A673 (cell line): Measurements from ENCODE around the gene TMEM63A.

Source experiments
- CTCF ChIP-seq: fragments of 300-800, 200-600 bp; sonication (generic); conservative IDR thresholded peaks from 2 replicates; pipeline ENCODE4 v1.5.1; 2017; ENCODE audit warnings: low read depth, mild to moderate bottlenecking, antibody characterized with exemption, low read length, moderate library complexity, mixed read lengths
- EZH2 ChIP-seq: fragments of 200-600 bp; sonication (generic); IDR thresholded peaks from 2 replicates; pipeline ENCODE4 v1.6.1; 2017; ENCODE audit warnings: borderline replicate concordance, low read depth, mild to moderate bottlenecking, mixed read lengths, antibody characterized with exemption, low read length; ENCODE audit not compliant: poor library complexity, severe bottlenecking

- no peak for TF ChIP-seq CTCF
- TF ChIP-seq EZH2 = no peak
These were observed 62.6 kb downstream of the TMEM63A start for GRCh38 chr1:225819346-225820192.
